ENCODE data around the gene FBXL15.

FBXL15 gene

GRCh38 chr10:102420714-102421506 lies at the start of gene FBXL15:
FBXL15 (plus strand) TSS chr10:102420836; CDS start chr10:102421130, 294 bp downstream.
- POLR2A ChIA-PET, result interaction anchor here (0.7 to 5.8 kb wide), 19 partner anchors 10 to 302 kb away, joined by 3 to 75 read pairs (median 4); partner anchors contain the start of genes C10orf95, CUEDC2, NFKB2 and SUFU
- TF ChIP-seq L3MBTL2 (conservative IDR thresholded peaks at IDR 0.05), result peak; percentile 39; the same call in 1 of the 2 replicates
- TF ChIP-seq CTBP1 (IDR thresholded peaks at IDR 0.05; ENCODE audit: borderline replicate concordance), result peak; percentile 92
- TF ChIP-seq FOXM1 (IDR thresholded peaks at IDR 0.05; ENCODE audit: borderline replicate concordance), result no peak
- 0 out of 2 replicates have a peak, but pooled peaks have one; percentile 49 for TF ChIP-seq LEF1 (IDR thresholded peaks at IDR 0.05; ENCODE audit: borderline replicate concordance)
- no peak for TF ChIP-seq ZNF384 (IDR thresholded peaks at IDR 0.05)
- 0 out of 2 replicates have a peak, but pooled peaks have one; percentile 43 for TF ChIP-seq TARDBP (IDR thresholded peaks at IDR 0.05)
- no peak for TF ChIP-seq FOXA1 (IDR thresholded peaks at IDR 0.05)
- CTCF ChIA-PET, result interaction anchor here (0.5 to 4.0 kb wide), 7 partner anchors 11 to 1333 kb away, joined by 3 to 14 read pairs (median 5); partner anchors contain the start of gene CUEDC2
- peak; percentile 96 for DNase-seq (ENCODE audit: extremely low spot score)

- ChIA-PET CTCF (interaction anchor here (1.9 kb wide), 1 partner anchor 13 kb away, joined by 6 read pairs; no protein-coding TSS in a partner anchor), POLR2A (interaction anchor here (0.7 kb wide), 1 partner anchor 10 kb away, joined by 3 read pairs; no protein-coding TSS in a partner anchor)
- no peak for TF ChIP-seq ARNT (IDR thresholded peaks at IDR 0.05)
- TF ChIP-seq FOXA1 (IDR thresholded peaks at IDR 0.05), result no peak
- TF ChIP-seq CTBP1 (IDR thresholded peaks at IDR 0.05; ENCODE audit: borderline replicate concordance), result no peak
- TF ChIP-seq TARDBP (IDR thresholded peaks at IDR 0.05), result no peak
- TF ChIP-seq PKNOX1 (IDR thresholded peaks at IDR 0.05), result no peak
- no peak for TF ChIP-seq L3MBTL2 (conservative IDR thresholded peaks at IDR 0.05)
- TF ChIP-seq SUZ12 (IDR thresholded peaks at IDR 0.05), result no peak
- no peak for TF ChIP-seq ELF4 (IDR thresholded peaks at IDR 0.05)
- TF ChIP-seq FOXM1 (IDR thresholded peaks at IDR 0.05; ENCODE audit: borderline replicate concordance), result no peak
- no peak for TF ChIP-seq HDGF (IDR thresholded peaks at IDR 0.05; ENCODE audit: borderline replicate concordance)
- TF ChIP-seq ZNF384 (IDR thresholded peaks at IDR 0.05), result no peak
- no peak for TF ChIP-seq NFRKB (IDR thresholded peaks at IDR 0.05)
- no peak for DNase-seq (ENCODE audit: extremely low spot score)
Measured at GRCh38 chr10:102371295-102371694, 49.3 kb upstream of the FBXL15 start.

GRCh38 chr10:102375250-102375649 lies 45.4 kb upstream of the FBXL15 start:
- TF ChIP-seq FOXK2 (IDR thresholded peaks at IDR 0.05), result no peak
- TF ChIP-seq LEF1 (IDR thresholded peaks at IDR 0.05; ENCODE audit: borderline replicate concordance), result no peak
- DNase-seq (ENCODE audit: extremely low spot score), result no peak
- ChIA-PET POLR2A (no interaction called here), CTCF (interaction anchor here (0.7 kb wide), 1 partner anchor 107 kb away, joined by 3 read pairs; no protein-coding TSS in a partner anchor)

GRCh38 chr10:102375867-102376266 lies 44.8 kb upstream of the FBXL15 start:
- DNase-seq (ENCODE audit: extremely low spot score), result no peak
- no peak for TF ChIP-seq FOXA1 (IDR thresholded peaks at IDR 0.05)
- TF ChIP-seq HDGF (IDR thresholded peaks at IDR 0.05; ENCODE audit: borderline replicate concordance), result no peak
- ChIA-PET CTCF (interaction anchor here (0.7 kb wide), 1 partner anchor 108 kb away, joined by 3 read pairs; no protein-coding TSS in a partner anchor), POLR2A (no interaction called here)

- ChIA-PET POLR2A (no interaction called here), CTCF (no interaction called here)
- no peak for DNase-seq (ENCODE audit: extremely low spot score)
- TF ChIP-seq CTBP1 (IDR thresholded peaks at IDR 0.05; ENCODE audit: borderline replicate concordance) (no peak), ARNT (IDR thresholded peaks at IDR 0.05) (no peak), ZNF384 (IDR thresholded peaks at IDR 0.05) (no peak), BHLHE40 (IDR thresholded peaks at IDR 0.05; ENCODE audit: borderline replicate concordance) (no peak), L3MBTL2 (conservative IDR thresholded peaks at IDR 0.05) (no peak), LEF1 (IDR thresholded peaks at IDR 0.05; ENCODE audit: borderline replicate concordance) (no peak), TARDBP (IDR thresholded peaks at IDR 0.05) (no peak), PKNOX1 (IDR thresholded peaks at IDR 0.05) (no peak), FOXA1 (IDR thresholded peaks at IDR 0.05) (no peak), SUZ12 (IDR thresholded peaks at IDR 0.05) (no peak), FOXK2 (IDR thresholded peaks at IDR 0.05) (no peak), HDGF (IDR thresholded peaks at IDR 0.05; ENCODE audit: borderline replicate concordance) (no peak)
Measured at GRCh38 chr10:102376901-102377300, 43.7 kb upstream of the FBXL15 start.

- no peak for DNase-seq (ENCODE audit: extremely low spot score)
- CTCF ChIA-PET, result interaction anchor here (0.6 kb wide), 1 partner anchor 53 kb away, joined by 3 read pairs; the partner anchor contains the start of gene CUEDC2
- POLR2A ChIA-PET, result no interaction called here
- no peak for TF ChIP-seq FOXK2 (IDR thresholded peaks at IDR 0.05)
- no peak for TF ChIP-seq ZNF384 (IDR thresholded peaks at IDR 0.05)
- no peak for TF ChIP-seq SP1 (IDR thresholded peaks at IDR 0.05)
- no peak for TF ChIP-seq LEF1 (IDR thresholded peaks at IDR 0.05; ENCODE audit: borderline replicate concordance)
- no peak for TF ChIP-seq SUZ12 (IDR thresholded peaks at IDR 0.05)
- no peak for TF ChIP-seq L3MBTL2 (conservative IDR thresholded peaks at IDR 0.05)
- no peak for TF ChIP-seq FOXA1 (IDR thresholded peaks at IDR 0.05)
- no peak for TF ChIP-seq BHLHE40 (IDR thresholded peaks at IDR 0.05; ENCODE audit: borderline replicate concordance)
- TF ChIP-seq PKNOX1 (IDR thresholded peaks at IDR 0.05), result no peak
- no peak for TF ChIP-seq ARNT (IDR thresholded peaks at IDR 0.05)
- TF ChIP-seq CTBP1 (IDR thresholded peaks at IDR 0.05; ENCODE audit: borderline replicate concordance), result no peak
- TF ChIP-seq HDGF (IDR thresholded peaks at IDR 0.05; ENCODE audit: borderline replicate concordance), result no peak
- TF ChIP-seq FOXM1 (IDR thresholded peaks at IDR 0.05; ENCODE audit: borderline replicate concordance), result no peak
- TF ChIP-seq TARDBP (IDR thresholded peaks at IDR 0.05), result no peak
- TF ChIP-seq ELF4 (IDR thresholded peaks at IDR 0.05), result no peak
- no peak for TF ChIP-seq NFRKB (IDR thresholded peaks at IDR 0.05)
Measured at GRCh38 chr10:102379383-102379782, 41.3 kb upstream of the FBXL15 start.
